Cardiac fibroblast (primary cell): ENCODE data around the gene CHD9.

Experiments used
- DNase-seq, 2 donors: peaks; one replicate each; pipeline versions ENCODE4 v3.0.0 to v3.0.0-alpha.2; 2010; ENCODE audit warnings: low read depth in 2 of 2
- H3K4me3 ChIP-seq, 2 donors: replicated peaks in 1 of 2; 1 replicate in 1 of 2; 2 replicates in 1 of 2; pipeline ENCODE4 v1.5.1; 2011; ENCODE audit warnings: low read depth in 2 of 2, low read length in 2 of 2, mild to moderate bottlenecking in 2 of 2, moderate library complexity in 1 of 2
- TF ChIP-seq, protein P1 (sequence below): IDR thresholded peaks from one replicate; pipeline ENCODE4 v1.5.1; 2011; ENCODE audit warnings: low read depth, mild to moderate bottlenecking, low read length, inconsistent platforms

Gene CHD9

DNA sequence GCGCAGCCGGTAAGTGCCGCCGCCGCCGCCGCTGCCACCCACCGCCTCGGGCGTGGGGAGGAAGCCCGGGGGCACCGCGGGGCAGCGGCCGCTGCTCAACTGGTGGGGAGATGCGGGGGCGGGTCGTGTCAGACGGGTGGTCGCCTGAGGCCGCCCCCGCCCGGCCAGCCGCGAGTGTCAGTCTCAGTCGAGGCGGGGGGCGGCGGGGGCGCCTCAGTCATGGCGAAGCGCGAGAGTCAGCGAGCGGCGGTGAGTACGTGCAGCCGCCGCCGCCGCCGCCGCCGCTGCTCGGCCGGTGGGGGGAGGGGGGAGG lies 76.2 kb downstream of the CHD9 start:
- DNase-seq = no peak
- peak overlapping the region; percentile 45 to 83 for H3K4me3 ChIP-seq
- TF ChIP-seq, protein P1, sequence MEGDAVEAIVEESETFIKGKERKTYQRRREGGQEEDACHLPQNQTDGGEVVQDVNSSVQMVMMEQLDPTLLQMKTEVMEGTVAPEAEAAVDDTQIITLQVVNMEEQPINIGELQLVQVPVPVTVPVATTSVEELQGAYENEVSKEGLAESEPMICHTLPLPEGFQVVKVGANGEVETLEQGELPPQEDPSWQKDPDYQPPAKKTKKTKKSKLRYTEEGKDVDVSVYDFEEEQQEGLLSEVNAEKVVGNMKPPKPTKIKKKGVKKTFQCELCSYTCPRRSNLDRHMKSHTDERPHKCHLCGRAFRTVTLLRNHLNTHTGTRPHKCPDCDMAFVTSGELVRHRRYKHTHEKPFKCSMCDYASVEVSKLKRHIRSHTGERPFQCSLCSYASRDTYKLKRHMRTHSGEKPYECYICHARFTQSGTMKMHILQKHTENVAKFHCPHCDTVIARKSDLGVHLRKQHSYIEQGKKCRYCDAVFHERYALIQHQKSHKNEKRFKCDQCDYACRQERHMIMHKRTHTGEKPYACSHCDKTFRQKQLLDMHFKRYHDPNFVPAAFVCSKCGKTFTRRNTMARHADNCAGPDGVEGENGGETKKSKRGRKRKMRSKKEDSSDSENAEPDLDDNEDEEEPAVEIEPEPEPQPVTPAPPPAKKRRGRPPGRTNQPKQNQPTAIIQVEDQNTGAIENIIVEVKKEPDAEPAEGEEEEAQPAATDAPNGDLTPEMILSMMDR = no peak

DNA sequence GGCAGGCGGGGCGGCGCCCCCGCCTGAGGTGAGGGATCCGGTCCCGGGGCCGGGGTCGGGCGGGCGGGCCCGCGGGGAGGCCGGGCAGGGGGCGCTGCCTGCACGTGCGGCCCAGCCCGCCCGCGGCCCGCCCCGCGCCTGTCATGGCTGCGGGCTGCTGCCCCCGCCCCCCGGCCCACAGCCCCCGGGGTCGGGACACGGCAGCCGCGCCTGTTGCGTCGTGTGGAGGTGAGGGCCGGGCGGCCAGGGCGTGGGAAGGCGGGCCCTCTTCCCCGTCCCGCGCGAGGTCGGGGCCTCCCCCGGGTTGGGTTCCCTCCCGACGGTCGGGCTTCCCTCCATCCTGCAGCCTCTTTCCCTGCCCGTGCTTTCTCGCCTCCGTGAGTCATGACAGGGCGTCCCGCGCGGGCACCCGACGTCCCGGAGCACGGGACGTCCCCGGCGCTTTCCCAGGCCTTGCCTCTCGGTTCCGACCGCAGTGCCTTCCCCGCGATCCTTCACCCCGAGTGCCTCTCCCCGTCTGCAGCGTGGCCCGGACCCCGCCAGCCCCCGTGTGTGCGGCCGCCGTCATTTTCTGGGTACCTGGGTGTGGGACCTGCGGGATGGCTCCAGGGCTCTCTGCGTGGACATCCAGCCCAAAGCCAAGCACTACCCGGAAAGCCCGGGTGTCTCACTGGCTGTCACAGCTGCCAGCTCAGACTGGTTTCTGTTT lies 76.7 kb downstream of the CHD9 start:
- DNase-seq = peak; percentile 39 to 58
- H3K4me3 ChIP-seq = peak overlapping the region; percentile 83 to 85
- TF ChIP-seq, protein P1 = no peak

DNA sequence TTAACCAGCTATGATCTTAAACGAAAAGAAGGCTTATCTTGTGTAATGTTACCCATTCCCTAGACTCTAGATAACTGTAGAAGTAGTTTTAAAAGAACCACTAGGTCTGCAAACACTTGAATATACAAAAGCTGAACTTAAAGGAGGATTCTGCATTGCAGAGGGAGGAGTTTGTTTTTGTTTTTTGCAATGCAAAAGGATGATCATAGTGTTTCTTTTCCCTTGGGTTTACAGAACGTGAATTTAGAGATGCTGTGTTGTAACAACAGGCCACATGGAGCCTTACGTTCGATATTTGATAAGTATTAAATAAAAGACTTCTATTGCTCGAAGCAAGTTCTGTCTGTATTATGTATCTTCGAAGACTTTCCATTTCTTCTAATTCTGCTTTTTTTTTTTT lies 77.6 kb downstream of the CHD9 start:
- peak overlapping the region; percentile 83 to 85 for H3K4me3 ChIP-seq
- DNase-seq = peak; percentile 35 to 64
- TF ChIP-seq, protein P1 = no peak

DNA sequence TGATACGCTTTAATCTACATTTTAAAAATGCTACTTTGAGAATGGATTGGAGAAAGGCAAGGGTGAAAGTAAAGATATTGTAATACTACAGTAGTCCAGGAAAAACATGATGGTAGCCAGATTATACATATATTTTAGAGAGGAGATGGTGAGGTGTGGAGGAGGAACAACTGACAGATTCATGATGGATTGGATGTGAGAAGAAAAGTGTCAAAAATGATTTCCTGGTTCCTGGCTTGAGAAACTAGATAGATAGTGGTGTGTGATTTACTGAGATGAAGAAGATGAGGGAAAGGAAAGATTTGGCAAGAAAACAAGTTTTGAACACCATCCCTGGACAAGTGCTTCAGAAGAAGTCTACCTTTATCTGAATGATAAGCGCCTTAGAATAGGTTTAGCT lies 80.5 kb downstream of the CHD9 start:
- H3K4me3 ChIP-seq = no peak overlapping the region
- TF ChIP-seq, protein P1 = no peak
- no peak for DNase-seq

DNA sequence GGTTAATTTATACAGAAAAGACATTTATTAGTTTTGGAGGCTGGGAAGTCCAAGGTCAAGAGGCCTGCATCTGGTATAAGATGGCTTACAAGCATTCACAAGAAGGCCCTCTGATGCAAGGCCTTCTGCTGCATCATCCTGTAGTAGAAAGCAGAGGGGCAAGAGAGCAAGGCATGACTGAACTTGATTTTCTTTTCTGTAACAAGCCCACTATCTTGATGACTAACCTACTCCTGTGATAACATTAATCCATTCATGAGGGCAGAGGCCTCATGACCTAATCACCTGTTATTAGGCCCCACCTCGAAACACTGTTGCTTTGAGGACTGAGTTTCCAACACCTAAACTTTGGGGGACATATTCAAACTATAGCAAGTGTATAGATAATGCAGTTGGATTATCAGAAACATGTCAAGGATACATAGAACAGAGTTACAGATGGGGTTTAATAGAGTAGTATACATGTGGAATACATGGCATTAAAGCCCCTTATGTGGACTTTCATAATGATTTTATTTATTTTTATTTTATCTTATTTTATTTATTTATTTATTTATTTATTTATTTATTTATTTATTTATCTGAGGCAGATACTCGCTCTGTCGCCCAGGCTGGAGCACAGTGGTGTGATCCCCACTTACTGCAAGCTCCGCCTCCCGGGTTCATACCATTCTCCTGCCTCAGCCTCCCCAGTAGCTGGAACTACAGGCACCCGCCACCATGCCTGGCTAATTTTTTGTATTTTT lies 88.2 kb downstream of the CHD9 start:
- no peak overlapping the region for H3K4me3 ChIP-seq
- DNase-seq = peak in 1 of 2 donors; percentile 31
- TF ChIP-seq, protein P1 = no peak

DNA sequence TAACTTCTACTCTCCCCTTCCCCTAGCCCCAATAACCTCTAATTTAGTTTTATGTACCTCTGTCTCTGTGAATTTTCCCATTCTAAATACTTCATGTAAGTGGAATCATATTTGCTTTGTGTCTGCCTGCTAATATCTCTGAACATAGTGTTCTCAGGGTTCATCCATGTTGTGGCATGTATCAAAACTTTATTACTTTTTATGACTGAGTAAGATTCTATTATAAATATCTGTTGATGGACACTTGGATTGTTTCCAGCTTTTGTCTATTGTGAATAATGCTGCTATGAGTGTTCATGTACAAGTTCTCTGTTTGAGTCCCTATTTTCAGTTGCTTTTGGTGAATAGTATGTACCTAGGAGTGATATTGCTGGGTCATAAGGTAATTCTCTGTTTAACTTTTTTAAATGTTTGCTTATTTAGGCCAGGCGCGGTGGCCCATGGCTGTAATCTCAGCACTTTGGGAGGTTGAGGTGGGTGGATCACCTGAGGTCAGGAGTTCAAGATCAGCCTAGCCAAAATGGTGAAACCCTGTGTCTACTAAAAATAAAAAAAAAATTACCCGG lies 92.8 kb downstream of the CHD9 start:
- no peak for DNase-seq
- TF ChIP-seq, protein P1 = no peak
- no peak overlapping the region for H3K4me3 ChIP-seq
